NCI-H1105 treated with DMSO at 0.1 percent for 48 hours (cell line): Measurements from ENCODE around the gene MAP1S.
"Not testable (repeated sequence)": the region's sequence is repeated elsewhere in the genome, so short reads cannot be mapped to it uniquely, and the experiment has no call there.

Experiments
- DNase-seq: peaks from one replicate; lab custom pipeline; 2025; lab: John Stamatoyannopoulos, UW

MAP1S gene

DNA sequence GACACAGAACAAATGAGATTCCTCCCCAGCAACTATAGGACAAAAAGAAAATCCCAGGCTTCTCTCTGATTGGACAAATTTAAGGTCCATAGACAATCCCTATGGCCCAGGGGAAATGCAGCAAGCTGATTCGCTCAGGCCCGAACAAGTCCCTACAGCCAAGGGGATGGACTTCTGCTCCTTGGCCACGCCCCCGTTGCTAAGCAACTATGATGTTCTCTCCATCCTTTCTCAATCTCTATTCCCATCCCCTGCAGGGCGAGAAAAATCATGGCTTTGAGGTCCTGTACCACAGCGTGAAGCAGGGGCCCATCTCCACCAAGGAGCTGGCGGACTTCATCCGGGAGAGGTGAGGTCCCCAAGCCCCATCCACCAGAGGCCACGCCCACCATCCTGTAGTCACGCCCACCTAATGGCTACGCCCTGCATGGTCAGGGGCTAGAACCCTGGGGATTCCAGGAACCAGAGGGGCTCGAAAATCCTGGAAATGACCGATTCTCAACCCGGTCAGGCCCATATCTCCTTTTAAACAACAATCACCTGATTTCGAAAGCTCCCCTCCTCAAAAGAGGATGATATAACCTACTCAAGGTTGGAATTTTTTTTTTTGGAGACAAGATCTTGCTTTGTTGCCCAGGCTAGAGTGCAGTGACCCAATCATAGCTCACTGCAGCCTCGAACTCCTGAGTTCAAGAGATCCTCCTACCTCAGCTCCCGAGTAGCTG, 43.4 kb downstream of the MAP1S start:
- no peak for DNase-seq

DNA sequence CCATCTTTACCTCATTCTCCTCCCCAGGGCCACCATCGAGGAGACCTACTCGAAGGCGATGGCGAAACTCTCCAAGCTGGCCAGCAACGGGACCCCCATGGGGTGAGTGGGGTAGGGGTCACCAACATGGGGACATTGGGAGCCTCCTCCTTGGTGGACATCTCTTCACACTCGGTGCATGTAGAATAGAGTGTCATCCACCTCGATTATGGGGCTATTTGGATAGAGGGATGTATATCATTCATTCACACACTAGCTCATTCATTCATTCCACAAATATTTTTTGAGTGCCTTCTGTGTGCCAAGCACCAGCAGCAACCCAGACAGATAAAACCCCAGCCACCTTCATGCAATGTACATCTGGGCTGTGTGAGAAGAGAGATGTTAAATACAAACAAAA, 45.1 kb downstream of the MAP1S start:
- DNase-seq: no peak

DNA sequence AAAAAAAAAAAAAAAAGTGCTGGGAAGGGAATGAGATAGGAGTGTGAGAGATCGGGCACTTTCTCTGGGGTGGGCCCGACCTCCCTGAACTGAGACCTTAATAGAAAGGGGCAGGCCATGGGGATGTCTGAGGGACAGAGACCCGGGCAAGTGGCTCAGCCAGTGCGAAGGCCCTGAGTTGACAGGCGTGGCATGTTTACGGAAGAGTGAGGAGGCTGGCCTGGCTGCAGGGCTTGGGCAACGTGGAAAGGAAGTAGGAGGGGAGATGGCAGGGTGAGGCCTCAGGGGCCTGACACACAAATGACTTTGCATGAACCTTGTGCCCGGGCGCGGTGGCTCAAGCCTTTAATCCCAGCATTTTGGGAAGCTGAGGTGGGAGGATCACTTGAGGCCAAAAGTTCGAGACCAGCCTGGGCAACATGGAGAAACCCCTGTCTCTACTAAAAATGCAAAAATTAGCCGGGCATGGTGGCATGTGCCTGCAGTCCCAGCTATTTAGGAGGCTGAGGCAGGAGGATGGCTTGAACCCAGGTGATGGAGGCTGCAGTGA, 45.9 kb downstream of the MAP1S start:
- DNase-seq: no peak

DNA sequence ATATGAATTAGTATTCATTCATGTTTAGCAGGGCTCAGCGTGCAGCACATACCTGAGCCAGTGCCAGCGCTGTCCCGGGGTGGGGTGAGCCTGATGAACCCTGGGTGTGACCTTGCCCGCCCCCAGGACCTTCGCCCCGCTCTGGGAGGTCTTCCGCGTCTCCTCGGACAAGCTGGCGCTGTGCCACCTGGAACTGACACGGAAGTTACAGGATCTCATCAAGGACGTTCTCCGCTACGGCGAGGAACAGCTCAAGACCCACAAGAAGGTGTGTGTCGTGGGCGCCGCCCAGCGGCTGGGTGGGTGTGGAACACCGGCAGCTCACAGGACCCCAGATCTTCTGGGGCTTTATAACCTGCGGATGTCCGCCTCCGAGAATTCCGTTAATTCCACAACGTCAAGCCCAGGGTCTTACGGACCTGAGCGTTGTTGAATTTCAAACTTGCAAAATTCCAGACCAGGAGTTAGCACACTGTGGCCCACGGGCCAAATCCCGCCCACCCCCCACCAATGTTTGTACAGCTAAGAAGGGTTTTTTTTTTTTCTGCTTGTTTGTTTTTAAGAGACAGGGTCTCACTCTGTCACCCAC, 47.4 kb downstream of the MAP1S start:
- peak; percentile 76 for DNase-seq

DNA sequence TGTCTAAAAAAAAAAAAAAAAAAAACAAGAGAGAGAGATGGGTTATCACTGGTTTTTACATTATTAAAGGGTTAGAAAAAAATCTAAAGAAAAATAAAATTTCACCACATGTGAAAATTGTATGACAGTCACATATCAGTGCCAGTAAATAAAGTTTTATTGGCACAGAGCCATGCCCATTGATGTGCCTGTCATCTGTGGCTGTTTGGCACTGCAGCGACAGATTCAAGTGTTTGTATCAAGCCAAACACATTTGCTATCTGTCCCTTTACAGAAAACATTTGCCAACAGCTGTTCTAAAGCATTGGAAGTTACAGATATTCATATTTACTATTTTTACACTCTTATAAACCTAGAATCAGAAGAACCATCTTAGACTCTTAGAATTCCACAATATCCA, 48.3 kb downstream of the MAP1S start:
- peak; percentile 31 for DNase-seq

DNA sequence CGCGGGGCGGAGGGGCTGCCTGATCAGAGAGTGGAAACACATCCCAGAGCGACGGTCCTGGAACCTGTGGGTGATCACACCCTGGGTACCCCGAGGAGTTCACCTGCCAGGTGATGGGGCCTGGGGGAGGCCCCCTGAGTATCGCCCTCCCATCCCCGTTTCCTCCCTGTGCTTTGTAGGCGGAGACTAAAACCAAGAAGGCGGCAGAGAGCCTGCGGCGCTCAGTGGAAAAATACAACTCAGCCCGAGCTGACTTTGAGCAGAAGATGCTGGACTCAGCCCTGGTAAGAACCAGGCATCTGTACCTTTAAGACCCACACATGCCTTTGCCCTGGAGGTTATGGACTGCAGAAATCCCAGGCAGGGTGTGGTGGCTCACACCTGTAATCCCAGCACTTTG, 51.3 kb downstream of the MAP1S start:
- no peak for DNase-seq

DNA sequence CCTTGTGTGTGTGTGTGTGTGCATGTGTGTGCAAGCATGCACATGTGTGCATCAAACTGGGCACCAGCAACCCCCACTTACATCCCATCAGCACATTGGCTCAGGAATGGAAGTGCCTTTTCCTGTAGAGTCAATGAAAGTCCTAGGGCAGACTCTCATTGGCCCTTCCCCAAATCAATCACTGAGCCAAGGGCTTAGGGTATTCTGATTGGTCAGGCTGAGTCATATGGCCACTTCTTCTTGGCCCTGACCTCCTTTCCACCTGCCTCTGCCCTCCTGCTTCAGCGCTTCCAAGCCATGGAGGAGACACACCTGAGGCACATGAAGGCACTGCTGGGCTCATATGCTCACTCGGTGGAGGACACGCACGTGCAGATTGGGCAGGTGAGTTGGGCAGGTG, 52.9 kb downstream of the MAP1S start:
- no peak for DNase-seq

DNA sequence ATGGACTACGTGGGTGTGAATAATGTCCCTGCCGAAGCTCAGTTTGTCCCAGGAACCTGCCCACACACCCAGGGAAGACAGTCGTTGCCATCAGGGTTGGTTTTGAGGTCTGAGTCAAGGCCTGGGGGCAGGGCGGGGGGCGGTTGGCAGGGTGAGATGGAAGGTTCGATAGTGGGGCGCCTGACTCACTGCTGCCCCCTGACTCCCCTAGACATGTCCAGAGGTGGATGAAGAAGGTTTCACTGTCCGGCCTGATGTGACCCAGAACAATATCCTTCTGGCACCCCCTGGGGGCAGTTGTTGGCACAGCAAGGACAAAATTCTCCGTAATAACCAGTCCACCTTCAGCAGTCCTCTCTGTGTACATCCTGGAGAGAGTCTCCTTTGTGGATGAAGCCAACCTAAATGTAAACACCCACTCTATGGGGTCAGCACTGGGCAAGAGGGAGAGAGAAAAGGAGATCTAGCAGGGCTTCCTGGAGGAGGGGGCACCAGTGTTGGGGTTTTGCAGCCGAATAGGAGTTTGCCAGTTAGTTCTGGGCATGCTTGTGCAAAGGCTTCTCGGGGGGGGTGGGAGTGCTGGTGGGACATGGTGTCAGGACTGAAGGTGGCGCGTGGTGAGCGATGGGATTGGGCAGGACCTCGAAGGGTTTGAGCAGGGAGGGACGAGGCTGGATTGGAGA, 56.1 kb downstream of the MAP1S start:
- no peak for DNase-seq

DNA sequence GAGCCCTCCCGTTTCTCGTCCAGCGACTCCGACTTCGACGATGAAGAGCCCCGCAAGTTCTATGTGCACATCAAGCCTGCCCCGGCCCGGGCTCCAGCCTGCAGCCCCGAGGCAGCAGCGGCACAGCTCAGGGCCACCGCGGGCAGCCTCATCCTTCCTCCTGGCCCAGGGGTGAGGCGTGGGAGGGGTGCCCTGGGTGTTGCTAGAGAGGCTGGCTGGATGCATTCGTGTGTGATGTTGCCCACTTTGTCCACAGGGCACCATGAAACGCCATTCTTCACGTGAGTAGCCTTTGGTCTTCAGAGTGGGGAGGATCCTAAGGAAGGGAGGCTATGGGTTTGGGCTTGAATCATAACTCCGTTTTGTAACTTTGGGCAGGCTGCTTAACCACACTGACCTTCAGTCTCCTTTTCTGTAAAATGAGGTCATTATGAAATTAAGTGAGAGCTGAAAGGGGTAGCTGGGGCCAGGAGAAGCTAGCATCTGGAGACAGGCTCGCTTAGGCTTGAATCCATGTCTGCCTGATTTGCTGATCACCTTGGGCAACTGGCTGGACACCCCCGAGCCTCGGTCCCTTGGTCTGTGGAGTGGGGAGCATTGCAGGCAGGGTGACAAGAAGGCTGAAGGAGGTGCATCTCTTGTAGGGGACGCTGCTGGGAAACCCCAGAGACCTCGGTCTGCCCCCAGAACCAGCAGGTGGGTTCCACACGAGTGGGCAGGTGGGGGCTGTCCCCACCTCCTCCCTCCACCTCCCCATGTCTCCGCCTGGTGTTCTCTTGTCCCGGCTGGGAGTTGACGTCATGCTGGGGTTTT, 56.9 kb downstream of the MAP1S start:
- DNase-seq: no peak

DNA sequence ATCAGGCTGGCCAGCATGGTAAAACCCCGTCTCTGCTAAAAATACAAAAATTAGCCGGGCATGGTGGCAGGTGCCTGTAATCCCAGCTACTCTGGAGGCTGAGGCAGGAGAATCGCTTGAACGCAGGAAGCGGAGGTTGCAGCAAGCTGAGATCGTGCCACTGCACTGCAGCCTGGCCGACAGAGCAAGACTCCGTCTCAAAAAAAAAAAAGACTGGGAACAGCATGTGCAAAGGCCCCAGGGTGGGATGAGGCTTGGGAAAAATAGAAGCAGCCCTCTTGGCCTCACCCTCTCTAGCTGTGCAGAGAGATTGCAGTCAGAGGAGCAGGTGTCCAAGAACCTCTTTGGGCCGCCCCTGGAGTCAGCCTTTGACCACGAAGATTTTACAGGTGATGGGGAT, 58.6 kb downstream of the MAP1S start:
- DNase-seq: not testable (repeated sequence)

DNA sequence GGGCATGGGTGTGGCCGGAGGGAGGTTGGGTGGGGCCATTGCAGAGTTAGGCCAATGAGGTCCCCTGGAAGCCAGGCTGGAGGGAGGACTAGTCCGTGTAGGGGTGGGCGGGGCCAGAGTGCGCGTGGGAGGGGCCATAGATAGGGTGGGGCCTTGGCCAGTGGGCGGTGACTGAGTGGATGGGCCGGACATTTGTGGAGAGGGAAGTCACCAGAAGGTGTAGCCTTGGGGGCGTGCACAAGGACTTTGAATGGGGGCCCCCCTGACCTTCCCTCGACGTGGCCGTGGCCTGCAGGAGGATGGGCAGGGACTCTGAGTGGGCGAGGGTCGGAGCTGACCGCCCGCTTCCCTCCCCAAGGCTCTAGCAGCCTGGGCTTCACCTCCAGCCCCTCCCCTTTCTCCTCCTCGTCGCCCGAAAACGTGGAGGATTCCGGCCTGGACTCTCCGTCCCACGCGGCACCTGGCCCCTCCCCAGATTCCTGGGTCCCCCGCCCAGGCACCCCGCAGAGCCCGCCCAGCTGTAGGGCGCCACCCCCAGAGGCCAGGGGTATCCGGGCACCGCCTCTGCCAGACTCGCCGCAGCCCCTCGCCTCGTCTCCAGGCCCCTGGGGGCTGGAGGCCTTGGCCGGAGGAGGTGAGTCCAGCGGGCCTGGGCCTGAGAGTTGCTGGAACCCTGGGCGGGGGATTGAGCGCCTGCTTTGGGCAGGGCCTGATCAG, 59.1 kb downstream of the MAP1S start:
- DNase-seq: no peak

DNA sequence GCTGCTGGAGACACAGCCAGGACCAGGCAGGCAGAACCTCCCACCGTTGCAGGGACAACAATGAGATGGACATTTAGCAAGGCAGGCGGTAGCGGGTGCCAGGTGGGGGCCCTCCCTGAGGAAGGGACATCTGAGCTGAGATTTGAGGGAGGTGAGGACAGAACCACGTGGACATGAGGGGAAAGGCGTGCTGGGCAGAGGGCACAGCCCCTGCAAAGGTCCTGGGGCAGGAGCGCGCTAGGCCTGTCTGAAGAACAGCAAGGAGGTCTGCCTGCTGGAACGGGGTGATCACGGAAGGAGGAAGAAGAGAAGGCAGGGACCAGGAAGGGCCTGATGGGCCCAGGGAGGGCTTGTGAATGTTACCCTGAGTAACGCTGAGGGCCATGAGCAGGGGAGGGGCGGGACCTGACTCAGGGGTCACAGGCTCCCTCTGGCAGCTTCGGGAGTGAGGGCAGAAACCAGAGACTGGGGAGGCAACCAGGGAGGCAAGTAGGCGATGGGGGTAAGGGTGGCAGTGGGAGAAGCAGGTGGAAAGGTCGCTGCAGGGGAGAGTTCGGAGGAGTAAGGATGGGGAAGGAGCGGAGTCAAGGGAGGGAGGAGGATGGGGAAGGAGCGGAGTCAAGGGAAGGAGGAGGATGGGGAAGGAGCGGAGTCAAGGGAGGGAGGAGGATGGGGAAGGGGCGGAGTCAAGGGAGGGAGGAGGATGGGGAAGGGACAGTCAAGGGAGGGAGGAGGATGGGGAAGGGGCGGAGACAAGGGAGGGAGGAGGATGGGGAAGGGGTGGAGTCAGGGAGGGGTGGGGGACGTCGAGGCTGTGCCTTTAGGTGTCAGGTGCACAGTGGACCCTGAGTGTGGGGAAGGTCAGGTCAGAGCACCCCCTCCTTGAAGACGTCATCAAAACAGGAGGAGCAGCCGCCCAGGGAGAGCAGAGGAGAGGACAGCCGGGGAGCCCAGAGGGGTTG, 60.0 kb downstream of the MAP1S start:
- no peak for DNase-seq

DNA sequence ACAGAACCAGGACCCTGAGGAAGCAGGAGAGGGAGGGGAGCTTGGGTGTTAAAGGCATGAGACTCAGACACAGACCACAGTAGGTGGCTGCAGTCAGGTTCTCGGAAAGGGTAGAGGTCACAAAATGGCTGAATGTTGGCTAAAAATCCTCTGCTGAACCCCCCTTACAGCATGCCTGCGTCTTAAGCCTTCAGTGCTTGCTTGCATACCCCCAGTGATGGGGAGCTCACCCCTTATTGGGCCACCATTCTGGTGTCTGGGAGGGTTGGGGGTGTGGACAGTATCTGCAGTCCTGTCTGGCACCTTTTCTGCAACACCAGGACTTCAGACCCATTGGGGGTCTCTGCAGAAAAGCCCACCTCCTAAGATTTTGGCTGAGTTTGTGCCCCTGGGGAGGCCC, 61.5 kb downstream of the MAP1S start:
- DNase-seq: no peak

DNA sequence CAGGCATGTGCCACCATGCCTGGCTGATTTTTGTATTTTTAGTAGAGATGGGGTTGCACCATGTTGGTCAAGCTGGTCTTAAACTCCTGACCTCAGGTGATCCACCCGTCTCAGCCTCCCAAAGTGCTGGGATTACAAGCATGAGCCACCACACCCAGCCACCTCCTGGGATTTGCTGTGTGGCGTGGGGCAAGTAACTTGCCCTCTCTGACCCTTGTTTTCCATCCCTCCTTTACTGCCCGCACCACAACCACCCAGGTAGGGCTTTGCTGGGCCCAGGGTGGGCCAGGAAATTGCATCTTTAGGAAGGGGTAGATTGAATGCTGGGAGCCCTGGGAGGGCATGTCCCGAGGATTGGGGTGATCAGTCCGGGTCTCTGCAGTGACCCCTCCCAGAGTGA, 64.4 kb downstream of the MAP1S start:
- DNase-seq: not testable (repeated sequence)
